22Rv1 (cell line): Measurements from ENCODE around the gene ORMDL3.

Source experiments
- CTCF ChIP-seq: fragments of 450-650 bp; IDR thresholded peaks from 2 replicates; pipeline ENCODE4 v1.5.1; 2017; ENCODE audit warnings: mild to moderate bottlenecking
- ZFX ChIP-seq: fragments of 450-650 bp; IDR thresholded peaks from 2 replicates; pipeline ENCODE4 v1.6.1; 2017; ENCODE audit warnings: antibody characterized with exemption, borderline replicate concordance

- TF ChIP-seq CTCF (no peak), ZFX (no peak)
Measured at GRCh38 chr17:39923836-39924690, 3.3 kb downstream of the ORMDL3 start.
